ENCODE results near the gene PPP1R2B. TPM values are rescaled to one million over a fixed set of nuclear protein-coding genes. Genes with fewer than 3 reads are reported as not detected.

Gene PPP1R2B
- total and polyA plus RNA-seq, 3 donors from 2014 or later, result 7.4 to 43.6 (median 12.1) TPM

DNA sequence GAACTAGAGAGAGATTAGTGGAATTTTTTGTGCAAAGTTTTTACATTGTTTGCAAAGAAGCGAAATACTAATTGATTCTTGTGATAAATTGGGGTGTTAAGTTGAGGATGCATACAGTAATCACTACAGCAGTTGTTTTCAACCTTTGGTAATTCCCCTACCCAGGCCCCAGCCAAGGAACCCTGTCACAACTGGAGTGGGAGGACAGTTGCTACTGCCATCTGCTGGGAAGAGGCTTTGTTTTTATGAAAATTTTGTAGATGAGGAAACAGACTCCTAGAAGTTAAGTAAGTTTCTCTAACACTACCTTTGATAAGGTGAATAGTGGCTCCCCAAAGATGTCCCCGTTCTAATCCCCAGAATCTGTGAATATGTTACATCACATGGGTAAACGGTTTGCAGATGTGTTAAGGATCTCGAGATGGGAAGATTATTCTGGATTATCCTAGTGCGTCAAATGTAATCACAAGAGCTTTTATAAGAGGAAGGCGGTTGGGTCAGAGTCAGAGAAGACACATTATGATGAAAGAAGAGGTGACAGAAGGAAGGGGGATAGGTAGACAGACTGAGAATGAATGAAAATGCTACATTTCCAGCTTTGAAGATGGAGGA is 34.0 kb upstream of the PPP1R2B start:
- Histone ChIP-seq H3K9me3 (no peaks in the 10 kb centered on the region), H3K4me1 (no peaks in the 10 kb centered on the region), H3K36me3 (ENCODE audit: low read depth, missing control alignments) (no peaks in the 10 kb centered on the region), H3K27me3 (no peaks in the 10 kb centered on the region), H3K27ac (no peak overlapping the region), H3K4me3 (no peak overlapping the region)
- intact Hi-C loops (cut with DNase I; ENCODE audit: low total_unique reads), result no loop called here
- TF ChIP-seq POLR2A (IDR thresholded peaks at IDR 0.05), result no peak
- TF ChIP-seq, protein P1, sequence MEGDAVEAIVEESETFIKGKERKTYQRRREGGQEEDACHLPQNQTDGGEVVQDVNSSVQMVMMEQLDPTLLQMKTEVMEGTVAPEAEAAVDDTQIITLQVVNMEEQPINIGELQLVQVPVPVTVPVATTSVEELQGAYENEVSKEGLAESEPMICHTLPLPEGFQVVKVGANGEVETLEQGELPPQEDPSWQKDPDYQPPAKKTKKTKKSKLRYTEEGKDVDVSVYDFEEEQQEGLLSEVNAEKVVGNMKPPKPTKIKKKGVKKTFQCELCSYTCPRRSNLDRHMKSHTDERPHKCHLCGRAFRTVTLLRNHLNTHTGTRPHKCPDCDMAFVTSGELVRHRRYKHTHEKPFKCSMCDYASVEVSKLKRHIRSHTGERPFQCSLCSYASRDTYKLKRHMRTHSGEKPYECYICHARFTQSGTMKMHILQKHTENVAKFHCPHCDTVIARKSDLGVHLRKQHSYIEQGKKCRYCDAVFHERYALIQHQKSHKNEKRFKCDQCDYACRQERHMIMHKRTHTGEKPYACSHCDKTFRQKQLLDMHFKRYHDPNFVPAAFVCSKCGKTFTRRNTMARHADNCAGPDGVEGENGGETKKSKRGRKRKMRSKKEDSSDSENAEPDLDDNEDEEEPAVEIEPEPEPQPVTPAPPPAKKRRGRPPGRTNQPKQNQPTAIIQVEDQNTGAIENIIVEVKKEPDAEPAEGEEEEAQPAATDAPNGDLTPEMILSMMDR (IDR thresholded peaks at IDR 0.05), result peak in 2 of 3 experiments; percentile 25 to 30
- peak; percentile 28 for DNase-seq
- 87 to 92% methylated on average over 6 of the region's 6 CpGs for WGBS, 2 donors

DNA sequence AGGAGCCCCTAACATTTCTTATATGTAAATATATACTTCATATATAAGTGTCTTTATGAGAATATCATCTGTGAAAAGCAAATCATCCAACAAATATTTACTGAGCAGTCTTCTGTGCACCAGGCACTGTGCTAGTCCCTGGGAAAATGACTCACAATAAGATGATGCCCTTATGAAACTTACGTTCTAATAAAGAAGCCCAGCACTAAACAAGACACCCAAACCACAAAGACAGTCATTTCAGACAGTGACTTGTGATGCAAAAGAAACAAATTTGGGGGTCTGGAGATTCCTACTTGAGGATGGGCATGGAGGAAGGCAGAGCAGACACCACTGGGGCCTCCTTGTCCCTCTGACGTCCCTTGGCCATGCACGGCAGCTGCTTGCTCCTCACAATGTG is 30.6 kb upstream of the PPP1R2B start:
- Histone ChIP-seq H3K27me3 (no peaks in the 10 kb centered on the region), H3K4me1 (no peaks in the 10 kb centered on the region), H3K27ac (no peak overlapping the region), H3K4me3 (no peak overlapping the region), H3K36me3 (ENCODE audit: low read depth, missing control alignments) (no peaks in the 10 kb centered on the region), H3K9me3 (no peaks in the 10 kb centered on the region)
- TF ChIP-seq, protein P1 (IDR thresholded peaks at IDR 0.05), result no peak
- TF ChIP-seq POLR2A (IDR thresholded peaks at IDR 0.05), result no peak
- WGBS, 2 donors, result 85 to 88% methylated on average over 3 of the region's 3 CpGs
- no peak for DNase-seq
- intact Hi-C loops (cut with DNase I; ENCODE audit: low total_unique reads), result no loop called here

- no peak overlapping the region for H3K4me3 ChIP-seq
- 83 to 91% methylated on average over 7 of the region's 7 CpGs for WGBS, 2 donors
- H3K36me3 ChIP-seq (ENCODE audit: low read depth, missing control alignments), result no peaks in the 10 kb centered on the region
- no peak overlapping the region for H3K27ac ChIP-seq
- TF ChIP-seq, protein P1 (IDR thresholded peaks at IDR 0.05), result no peak
- TF ChIP-seq POLR2A (IDR thresholded peaks at IDR 0.05), result no peak
- H3K4me1 ChIP-seq, result no peaks in the 10 kb centered on the region
- H3K9me3 ChIP-seq, result no peaks in the 10 kb centered on the region
- no peaks in the 10 kb centered on the region for H3K27me3 ChIP-seq
- intact Hi-C loops (cut with DNase I; ENCODE audit: low total_unique reads), result no loop called here
- no peak for DNase-seq
Observed at GRCh38 chr5:156819967-156820581, 30.0 kb upstream of the PPP1R2B start.

DNA sequence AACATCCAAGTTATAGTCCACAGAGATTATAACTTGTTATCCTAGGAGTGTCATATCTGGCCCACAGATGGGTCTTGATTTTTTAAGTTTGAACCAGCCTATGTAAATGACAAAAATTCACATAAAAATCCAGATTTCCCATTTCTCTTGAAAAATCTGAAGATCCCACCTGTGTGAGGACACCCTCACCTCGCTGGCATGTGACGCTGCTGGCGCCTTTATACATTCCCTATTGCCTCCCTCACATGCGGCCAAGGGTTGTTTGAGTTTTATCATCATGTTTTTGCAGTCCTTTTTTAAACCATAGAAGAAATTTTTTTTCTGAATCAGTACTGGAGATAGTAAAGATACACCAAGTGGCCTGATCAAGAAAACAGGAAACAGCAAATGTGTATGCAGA is 25.9 kb upstream of the PPP1R2B start:
- no peak for DNase-seq
- no peak for TF ChIP-seq POLR2A (IDR thresholded peaks at IDR 0.05)
- TF ChIP-seq, protein P1 (IDR thresholded peaks at IDR 0.05), result no peak
- H3K36me3 ChIP-seq (ENCODE audit: low read depth, missing control alignments), result no peaks in the 10 kb centered on the region
- H3K27me3 ChIP-seq, result no peaks in the 10 kb centered on the region
- 91 to 92% methylated on average over 4 of the region's 4 CpGs for WGBS, 2 donors
- H3K4me3 ChIP-seq, result no peak overlapping the region
- intact Hi-C loops (cut with DNase I; ENCODE audit: low total_unique reads), result no loop called here
- H3K4me1 ChIP-seq, result no peaks in the 10 kb centered on the region
- H3K9me3 ChIP-seq, result no peaks in the 10 kb centered on the region
- no peak overlapping the region for H3K27ac ChIP-seq

DNA sequence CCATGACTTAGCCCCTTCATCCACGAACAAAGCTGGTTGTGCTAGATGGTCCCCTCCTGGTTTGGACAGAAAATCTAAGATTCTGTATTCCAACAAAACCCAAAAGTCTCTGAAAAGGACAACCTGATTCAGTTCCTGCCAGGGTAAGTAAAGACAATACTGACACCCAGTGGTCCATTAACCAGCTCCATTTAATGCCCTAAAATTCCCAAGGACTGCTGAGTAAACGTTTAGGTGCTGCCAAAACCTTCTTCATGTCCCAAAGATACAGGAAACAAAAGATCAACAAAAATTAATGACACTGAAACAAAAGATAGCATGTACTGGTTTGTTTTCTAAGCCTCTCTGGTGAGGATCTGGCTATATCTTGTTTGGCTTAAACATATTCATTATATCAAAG is 25.3 kb upstream of the PPP1R2B start:
- peak; percentile 18 for DNase-seq
- WGBS, 2 donors, result 25 to 28% methylated on average over 2 of the region's 2 CpGs
- H3K27ac ChIP-seq, result no peak overlapping the region
- no peaks in the 10 kb centered on the region for H3K27me3 ChIP-seq
- H3K4me1 ChIP-seq, result no peaks in the 10 kb centered on the region
- no peak for TF ChIP-seq POLR2A (IDR thresholded peaks at IDR 0.05)
- TF ChIP-seq, protein P1 (IDR thresholded peaks at IDR 0.05), result peak; percentile 26 to 40 (median 29)
- intact Hi-C loops (cut with DNase I; ENCODE audit: low total_unique reads), result no loop called here
- no peak overlapping the region for H3K4me3 ChIP-seq
- no peaks in the 10 kb centered on the region for H3K9me3 ChIP-seq
- no peaks in the 10 kb centered on the region for H3K36me3 ChIP-seq (ENCODE audit: low read depth, missing control alignments)
